Measurements from ENCODE around the gene CD83.
"Not testable (repeated sequence)": the region's sequence is repeated elsewhere in the genome, so short reads cannot be mapped to it uniquely, and the experiment has no call there.

The CD83 gene

GRCh38 chr6:14149739-14150130, 32.2 kb downstream of the CD83 start:
- H3K27ac ChIP-seq (ENCODE audit: low read depth, low read length) = no peak overlapping the region
- H3K36me3 ChIP-seq (ENCODE audit: control insufficient read depth, low read length) = no peaks in the 10 kb centered on the region
- no peaks in the 10 kb centered on the region for H3K79me2 ChIP-seq (ENCODE audit: control insufficient read depth, low read length)
- H3F3A ChIP-seq (ENCODE audit: control insufficient read depth, insufficient read depth) = no peaks in the 10 kb centered on the region
- H3K4me3 ChIP-seq (ENCODE audit: low read length) = no peak overlapping the region
- no peaks in the 10 kb centered on the region for H3K9me2 ChIP-seq (replicated peaks; ENCODE audit: control insufficient read depth, low read length)
- H3K27me3 ChIP-seq (ENCODE audit: control insufficient read depth, low read length) = no peaks in the 10 kb centered on the region
- 0 out of 2 replicates have a peak, but pooled peaks cover 3% of the 10 kb centered on the region for H4K20me1 ChIP-seq (ENCODE audit: control insufficient read depth, insufficient read depth, low read depth, low read length)
- no peak overlapping the region for H3K4me2 ChIP-seq (ENCODE audit: low read length)
- no peaks in the 10 kb centered on the region for H3K9me3 ChIP-seq (ENCODE audit: control insufficient read depth, insufficient read depth, low read length)
- TF ChIP-seq EZH2phosphoT487 (IDR thresholded peaks at IDR 0.05; ENCODE audit: borderline replicate concordance, low read length) (no peak), CTCF (IDR thresholded peaks at IDR 0.05; ENCODE audit: low read depth, low read length, poor library complexity, severe bottlenecking) (no peak)
- no peaks in the 10 kb centered on the region for H3K4me1 ChIP-seq (ENCODE audit: control insufficient read depth, low read length)

GRCh38 chr6:14151300-14151699, 33.7 kb downstream of the CD83 start:
- H3F3A ChIP-seq (ENCODE audit: control insufficient read depth, insufficient read depth); H4K20me1 ChIP-seq (ENCODE audit: control insufficient read depth, insufficient read depth, low read depth, low read length): not testable (repeated sequence)

GRCh38 chr6:14151773-14152172, 34.2 kb downstream of the CD83 start:
- Histone ChIP-seq H3K9me2 (replicated peaks; ENCODE audit: control insufficient read depth, low read length) (no peaks in the 10 kb centered on the region), H3K4me3 (ENCODE audit: low read length) (no peak overlapping the region), H3F3A (ENCODE audit: control insufficient read depth, insufficient read depth) (no peaks in the 10 kb centered on the region), H3K79me2 (ENCODE audit: control insufficient read depth, low read length) (no peaks in the 10 kb centered on the region), H3K4me2 (ENCODE audit: low read length) (no peak overlapping the region), H3K27me3 (ENCODE audit: control insufficient read depth, low read length) (no peaks in the 10 kb centered on the region), H3K4me1 (ENCODE audit: control insufficient read depth, low read length) (peaks cover 8% of the 10 kb centered on the region; the same call in 1 of the 2 replicates), H4K20me1 (ENCODE audit: control insufficient read depth, insufficient read depth, low read depth, low read length) (no peaks in the 10 kb centered on the region), H3K27ac (ENCODE audit: low read depth, low read length) (no peak overlapping the region), H3K9me3 (ENCODE audit: control insufficient read depth, insufficient read depth, low read length) (no peaks in the 10 kb centered on the region), H3K36me3 (ENCODE audit: control insufficient read depth, low read length) (no peaks in the 10 kb centered on the region)
- no peak for TF ChIP-seq EZH2phosphoT487 (IDR thresholded peaks at IDR 0.05; ENCODE audit: borderline replicate concordance, low read length)
- TF ChIP-seq CTCF (IDR thresholded peaks at IDR 0.05; ENCODE audit: low read depth, low read length, poor library complexity, severe bottlenecking) = no peak

More at GRCh38 chr6:14151300-14151699, 33.7 kb downstream of the CD83 start:
- not testable (repeated sequence) for H3K27me3 ChIP-seq (ENCODE audit: control insufficient read depth, low read length); H3K4me2 ChIP-seq (ENCODE audit: low read length); H3K4me1 ChIP-seq (ENCODE audit: control insufficient read depth, low read length); H3K9me2 ChIP-seq (replicated peaks; ENCODE audit: control insufficient read depth, low read length); H3K4me3 ChIP-seq (ENCODE audit: low read length); H3K27ac ChIP-seq (ENCODE audit: low read depth, low read length); H3K9me3 ChIP-seq (ENCODE audit: control insufficient read depth, insufficient read depth, low read length); H3K79me2 ChIP-seq (ENCODE audit: control insufficient read depth, low read length); H3K36me3 ChIP-seq (ENCODE audit: control insufficient read depth, low read length)

- Histone ChIP-seq H3K79me2 (ENCODE audit: control insufficient read depth, low read length) (no peaks in the 10 kb centered on the region), H3K36me3 (ENCODE audit: control insufficient read depth, low read length) (no peaks in the 10 kb centered on the region), H3K4me2 (ENCODE audit: low read length) (no peak overlapping the region), H3K27me3 (ENCODE audit: control insufficient read depth, low read length) (no peaks in the 10 kb centered on the region), H3K9me3 (ENCODE audit: control insufficient read depth, insufficient read depth, low read length) (no peaks in the 10 kb centered on the region), H3K4me1 (ENCODE audit: control insufficient read depth, low read length) (peaks cover 8% of the 10 kb centered on the region; the same call in 1 of the 2 replicates), H3K27ac (ENCODE audit: low read depth, low read length) (no peak overlapping the region), H4K20me1 (ENCODE audit: control insufficient read depth, insufficient read depth, low read depth, low read length) (no peaks in the 10 kb centered on the region), H3K4me3 (ENCODE audit: low read length) (no peak overlapping the region), H3K9me2 (replicated peaks; ENCODE audit: control insufficient read depth, low read length) (no peaks in the 10 kb centered on the region), H3F3A (ENCODE audit: control insufficient read depth, insufficient read depth) (no peaks in the 10 kb centered on the region)
- no peak for TF ChIP-seq EZH2phosphoT487 (IDR thresholded peaks at IDR 0.05; ENCODE audit: borderline replicate concordance, low read length)
- no peak for TF ChIP-seq CTCF (IDR thresholded peaks at IDR 0.05; ENCODE audit: low read depth, low read length, poor library complexity, severe bottlenecking)
These were observed 35.7 kb downstream of the CD83 start for GRCh38 chr6:14153228-14153627.

All from DOHH2 (cell line).